Thyroid gland (tissue), 4 donors: ENCODE measurements around the gene ZMIZ1. TPM values are rescaled to one million over a fixed set of nuclear protein-coding genes. Genes with fewer than 3 reads are reported as not detected.

Experiments
- DNase-seq, 2 donors: peaks; one replicate each; pipeline ENCODE4 v3.0.0-alpha.2; 2019
- H3K27ac ChIP-seq, 3 donors: fragments of 200-600 bp; sonication (generic); 1 replicate in 2 of 3; 2 replicates in 1 of 3; pipeline ENCODE4 v1.5.1; 2016 to 2019; ENCODE audit warnings: mild to moderate bottlenecking in 1 of 3, moderate library complexity in 1 of 3
- H3K27me3 ChIP-seq: fragments of 200-600 bp; sonication (generic); one replicate; pipeline ENCODE4 v1.5.1; 2019
- H3K36me3 ChIP-seq, 2 donors: fragments of 200-600 bp; sonication (generic); one replicate each; pipeline ENCODE4 v1.5.1; 2016 to 2019
- H3K4me1 ChIP-seq, 2 donors: fragments of 200-600 bp; sonication (generic); one replicate each; pipeline ENCODE4 v1.5.1; 2017 to 2019
- H3K4me3 ChIP-seq, 3 donors: fragments of 200-600 bp; sonication (generic); replicated peaks in 1 of 3; 1 replicate in 2 of 3; 2 replicates in 1 of 3; pipeline ENCODE4 v1.5.1; 2016; ENCODE audit warnings: mild to moderate bottlenecking in 1 of 3
- H3K9me3 ChIP-seq: fragments of 200-600 bp; sonication (generic); one replicate; pipeline ENCODE4 v1.5.1; 2017
- CTCF ChIP-seq, 6 experiments: fragments of 200-600 bp in 3 of 6; fragments of 450-650 bp in 3 of 6; sonication (generic) in 3 of 6; IDR thresholded peaks; one replicate each; pipeline ENCODE4 v1.5.1; 2016 to 2019; ENCODE audit warnings: antibody characterized with exemption in 6 of 6, mild to moderate bottlenecking in 2 of 6, inconsistent platforms in 1 of 6, moderate library complexity in 1 of 6
- POLR2A ChIP-seq, 2 donors: fragments of 450-650 bp; IDR thresholded peaks; one replicate each; pipeline ENCODE4 v1.6.1; 2017; ENCODE audit warnings: antibody characterized with exemption in 2 of 2, mild to moderate bottlenecking in 2 of 2, moderate library complexity in 1 of 2
- WGBS, 2 donors: methylation state at CpG; one replicate each; pipeline ENCODE4 v1.1.5; 2017; 5-methylcytosine and 5-hydroxymethylcytosine counted together
- intact Hi-C: fragments of 100-400 bp; cut with DNase I; formaldehyde crosslinking; loops from one replicate; pipeline ENCODE4 v1.15.1; 2023
- total RNA-seq, 4 donors: library from RNA; depleted of rRNA; stranded (reverse); fragments of >200 nt; gene quantifications; one replicate each; pipeline ENCODE4 v1.2.3, GENCODE V29; 2016

ZMIZ1 gene
- total RNA-seq, 4 donors from 2014 or later: 59.9 to 128 (median 94.4) TPM

GRCh38 chr10:79146611-79147130 lies 77.9 kb downstream of the ZMIZ1 start:
- DNase-seq: peak; percentile 96 to 97
- no peak overlapping the region for H3K4me3 ChIP-seq
- TF ChIP-seq CTCF (IDR thresholded peaks at IDR 0.05) (peak in 4 of 6 experiments; percentile 39 to 72 (median 56)), POLR2A (IDR thresholded peaks at IDR 0.05) (peak in 1 of 2 donors; percentile 36)
- no peaks in the 10 kb centered on the region for H3K9me3 ChIP-seq
- intact Hi-C loops: loop anchor here (5.0 kb wide), 1 partner anchor 179 kb away; no protein-coding TSS in a partner anchor
- H3K27me3 ChIP-seq: no peaks in the 10 kb centered on the region
- peaks cover 78 to 86% of the 10 kb centered on the region in 2 donors for H3K4me1 ChIP-seq
- peak overlapping the region; percentile 94 to 99 (median 95) for H3K27ac ChIP-seq
- no peaks in the 10 kb centered on the region for H3K36me3 ChIP-seq
- 3 to 12% methylated on average over 8 to 11 of the region's 13 CpGs for WGBS, 2 donors

DNA sequence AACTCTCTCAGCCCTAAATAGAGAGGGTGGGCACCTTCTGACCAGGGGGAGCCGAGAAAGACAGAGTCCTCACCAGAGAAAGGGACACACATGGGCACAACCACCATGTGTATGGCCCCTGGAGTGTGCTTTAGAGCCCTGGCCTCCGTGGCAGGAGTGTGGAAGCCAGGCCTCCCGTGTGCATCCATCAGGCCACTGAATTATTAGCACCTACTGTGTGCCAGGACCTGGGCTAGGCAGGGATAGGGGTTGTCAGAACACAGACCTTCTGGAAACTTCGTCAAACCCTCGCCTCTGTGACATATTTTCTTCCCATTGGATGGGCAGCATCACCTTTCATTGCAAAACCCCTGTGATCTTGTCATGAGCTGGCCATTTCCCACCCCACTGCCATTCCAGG lies 78.5 kb downstream of the ZMIZ1 start:
- H3K9me3 ChIP-seq: no peaks in the 10 kb centered on the region
- 88 to 91% methylated on average over 5 of the region's 5 CpGs for WGBS, 2 donors
- H3K36me3 ChIP-seq: no peaks in the 10 kb centered on the region
- H3K4me1 ChIP-seq: peaks cover 75 to 89% of the 10 kb centered on the region in 2 donors
- intact Hi-C loops: loop anchor here (5.0 kb wide), 1 partner anchor 180 kb away; no protein-coding TSS in a partner anchor
- DNase-seq: peak in 1 of 2 donors; percentile 3
- peak overlapping the region; percentile 94 to 99 (median 95) for H3K27ac ChIP-seq
- H3K27me3 ChIP-seq: no peaks in the 10 kb centered on the region
- TF ChIP-seq POLR2A (IDR thresholded peaks at IDR 0.05) (peak in 1 of 2 donors; percentile 3), CTCF (IDR thresholded peaks at IDR 0.05) (no peak)
- H3K4me3 ChIP-seq: no peak overlapping the region

DNA sequence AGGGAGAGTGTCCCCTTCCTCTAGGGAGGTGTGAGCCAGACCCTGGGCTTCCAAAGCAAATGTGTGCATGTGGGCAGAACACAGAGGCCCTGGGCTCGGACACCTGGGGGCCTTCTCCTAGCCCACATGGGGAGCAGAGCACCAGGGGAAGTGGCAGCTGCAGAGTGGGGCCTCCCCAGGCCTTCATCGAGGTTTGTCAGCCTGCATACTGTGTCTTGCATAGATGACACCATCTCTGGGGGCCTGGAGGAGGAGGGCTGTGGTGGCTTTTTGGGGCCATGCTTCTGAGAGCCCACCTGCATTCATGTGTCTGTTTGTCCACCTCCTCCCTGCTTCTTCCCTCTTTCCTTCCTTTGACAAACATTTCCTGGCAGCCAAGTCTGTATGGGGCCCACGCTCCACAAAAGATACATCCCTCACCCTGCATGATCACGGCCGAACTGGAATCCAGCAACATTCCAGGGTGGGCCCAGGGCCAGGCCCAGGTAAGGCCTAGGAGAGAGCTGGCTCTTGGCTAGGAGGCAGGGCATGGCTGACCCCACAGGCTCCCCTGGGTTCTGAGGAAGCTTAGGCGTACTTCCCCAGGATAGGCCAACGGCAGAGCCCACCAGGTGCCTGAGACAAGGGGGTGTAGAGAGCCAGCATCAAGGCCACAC lies 79.2 kb downstream of the ZMIZ1 start:
- TF ChIP-seq CTCF (IDR thresholded peaks at IDR 0.05) (no peak), POLR2A (IDR thresholded peaks at IDR 0.05) (no peak)
- 57 to 75% methylated on average over 5 of the region's 7 CpGs for WGBS, 2 donors
- peak; percentile 23 to 44 for DNase-seq
- Histone ChIP-seq H3K4me3 (no peak overlapping the region), H3K27me3 (no peaks in the 10 kb centered on the region), H3K9me3 (no peaks in the 10 kb centered on the region), H3K36me3 (no peaks in the 10 kb centered on the region), H3K27ac (peak overlapping the region; percentile 94 to 99 (median 95)), H3K4me1 (peaks cover 77 to 95% of the 10 kb centered on the region in 2 donors)
- intact Hi-C loops: loop anchor here (5.0 kb wide), 1 partner anchor 181 kb away; no protein-coding TSS in a partner anchor

DNA sequence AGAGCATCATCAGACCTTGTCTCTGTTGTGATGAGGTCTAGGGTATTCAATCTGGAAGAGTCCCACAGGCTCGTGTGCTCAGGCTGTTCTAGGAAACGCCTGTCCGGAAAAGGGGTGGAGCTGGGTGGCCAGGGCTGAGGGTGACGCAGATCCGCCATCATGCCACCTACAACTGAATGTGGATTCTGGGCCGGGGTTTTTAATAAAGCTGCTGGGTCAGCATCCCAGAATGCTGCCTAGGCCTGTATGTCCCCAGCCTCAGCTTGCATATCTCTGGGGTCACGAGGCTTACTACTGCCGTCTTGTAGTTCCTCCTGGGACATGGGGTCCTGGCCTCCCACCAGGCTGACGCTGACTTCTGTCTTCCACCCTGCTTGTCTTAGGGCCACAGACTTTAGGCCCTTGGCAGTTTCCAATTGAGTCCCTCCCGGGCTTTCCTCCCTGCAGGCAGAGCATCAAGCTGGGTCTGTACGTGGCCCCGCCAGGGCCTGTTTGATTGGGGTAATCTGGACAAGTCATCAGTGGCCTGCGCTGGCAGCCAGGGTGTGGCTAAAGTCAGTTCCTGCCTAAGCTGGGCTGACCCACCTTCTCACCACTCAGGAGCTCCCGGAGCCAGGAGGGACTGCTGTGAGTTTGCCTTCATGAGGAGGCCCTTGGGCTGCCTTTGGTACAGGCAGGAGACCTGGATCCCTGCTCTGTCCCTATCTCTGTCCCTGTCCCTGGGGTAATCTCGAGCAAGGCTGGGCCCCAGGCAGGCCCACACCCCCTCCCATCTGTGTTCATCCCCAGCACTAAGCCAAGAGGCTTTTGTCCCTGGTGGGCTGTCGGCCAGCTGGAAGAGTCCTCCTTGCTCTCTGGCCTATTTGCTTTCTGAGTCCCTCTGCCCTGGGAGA lies 79.9 kb downstream of the ZMIZ1 start:
- Histone ChIP-seq H3K4me3 (no peak overlapping the region), H3K27ac (peak overlapping the region; percentile 94 to 99 (median 95)), H3K4me1 (peaks cover 84 to 99% of the 10 kb centered on the region in 2 donors), H3K9me3 (no peaks in the 10 kb centered on the region), H3K27me3 (no peaks in the 10 kb centered on the region), H3K36me3 (no peaks in the 10 kb centered on the region)
- WGBS, 2 donors: 62 to 67% methylated on average over 10 to 11 of the region's 16 CpGs
- intact Hi-C loops: loop anchor here (5.0 kb wide), 1 partner anchor 181 kb away; no protein-coding TSS in a partner anchor
- DNase-seq: peak; percentile 82
- TF ChIP-seq POLR2A (IDR thresholded peaks at IDR 0.05) (no peak), CTCF (IDR thresholded peaks at IDR 0.05) (no peak)
